GM23338 (cell line): ENCODE data around the gene CTNNA3. TPM values are rescaled to one million over a fixed set of nuclear protein-coding genes. Genes with fewer than 3 reads are reported as not detected.

ENCODE experiments used
- CREB1 ChIP-seq: fragments of 250-450 bp; sonication (Bioruptor Pico); IDR thresholded peaks from 2 replicates; pipeline ENCODE4 v1.5.0; 2020; ENCODE audit warnings: low read depth, mild to moderate bottlenecking, moderate library complexity
- ETS1 ChIP-seq: IDR thresholded peaks from 2 replicates; pipeline ENCODE4 v1.6.1; 2016; ENCODE audit warnings: antibody characterized with exemption
- EZH2 ChIP-seq: fragments of 200-600 bp; sonication (generic); IDR thresholded peaks from one replicate; pipeline ENCODE4 v1.8.0; 2017; ENCODE audit warnings: antibody characterized with exemption, mild to moderate bottlenecking, low read depth; ENCODE audit not compliant: unreplicated experiment
- EZH2phosphoT487 ChIP-seq: fragments of 200-600 bp; sonication (generic); IDR thresholded peaks from one replicate; pipeline ENCODE4 v1.8.1; 2018; ENCODE audit warnings: antibody characterized with exemption; ENCODE audit not compliant: unreplicated experiment
- JUNB ChIP-seq: IDR thresholded peaks from one replicate; pipeline ENCODE4 v1.6.1; 2016; ENCODE audit warnings: antibody characterized with exemption; ENCODE audit not compliant: unreplicated experiment
- REST ChIP-seq: IDR thresholded peaks from one replicate; pipeline ENCODE4 v1.6.1; 2018; ENCODE audit warnings: antibody characterized with exemption; ENCODE audit not compliant: unreplicated experiment
- ZNF114 ChIP-seq: fragments of 250-450 bp; sonication (Bioruptor Pico); IDR thresholded peaks from 2 replicates; pipeline ENCODE4 v1.5.0; 2020; ENCODE audit warnings: mild to moderate bottlenecking, moderate library complexity
- ZNF462 ChIP-seq: fragments of 250-450 bp; sonication (Bioruptor Pico); IDR thresholded peaks from 2 replicates; pipeline ENCODE4 v1.5.0; 2020; ENCODE audit warnings: mild to moderate bottlenecking, moderate library complexity
- polyA plus RNA-seq: library from polyadenylated mRNA; unstranded; fragments of >200 nt; fragmentation: Nextera tagmentation; extraction: Ambion mirVana; gene quantifications from 2 replicates; pipeline ENCODE4 v1.2.1, GENCODE V29; 2016
- total RNA-seq: library from RNA; depleted of rRNA; stranded (reverse); fragments of >200 nt; shearing (Covaris generic); gene quantifications from 2 replicates; pipeline ENCODE4 v1.2.3, GENCODE V29; 2014

CTNNA3 gene
- total and polyA plus RNA-seq, 2 experiments from 2014 or later, result 0.71 to 3.3 TPM

- TF ChIP-seq ZNF462 (CRISPR knock-in tag) (no peak), EZH2phosphoT487 (no peak), JUNB (no peak), CREB1 (no peak), ZNF114 (CRISPR knock-in tag) (no peak), EZH2 (no peak), ETS1 (no peak), REST (no peak)
These were observed 568.6 kb downstream of the CTNNA3 start (continued) for GRCh38 chr10:67127441-67127840.
